NCI-H1105 (cell line): Measurements from ENCODE around the gene PKD2L1.

Experiments
- DNase-seq: peaks from one replicate; lab custom pipeline; 2025; lab: John Stamatoyannopoulos, UW

PKD2L1 gene

DNA sequence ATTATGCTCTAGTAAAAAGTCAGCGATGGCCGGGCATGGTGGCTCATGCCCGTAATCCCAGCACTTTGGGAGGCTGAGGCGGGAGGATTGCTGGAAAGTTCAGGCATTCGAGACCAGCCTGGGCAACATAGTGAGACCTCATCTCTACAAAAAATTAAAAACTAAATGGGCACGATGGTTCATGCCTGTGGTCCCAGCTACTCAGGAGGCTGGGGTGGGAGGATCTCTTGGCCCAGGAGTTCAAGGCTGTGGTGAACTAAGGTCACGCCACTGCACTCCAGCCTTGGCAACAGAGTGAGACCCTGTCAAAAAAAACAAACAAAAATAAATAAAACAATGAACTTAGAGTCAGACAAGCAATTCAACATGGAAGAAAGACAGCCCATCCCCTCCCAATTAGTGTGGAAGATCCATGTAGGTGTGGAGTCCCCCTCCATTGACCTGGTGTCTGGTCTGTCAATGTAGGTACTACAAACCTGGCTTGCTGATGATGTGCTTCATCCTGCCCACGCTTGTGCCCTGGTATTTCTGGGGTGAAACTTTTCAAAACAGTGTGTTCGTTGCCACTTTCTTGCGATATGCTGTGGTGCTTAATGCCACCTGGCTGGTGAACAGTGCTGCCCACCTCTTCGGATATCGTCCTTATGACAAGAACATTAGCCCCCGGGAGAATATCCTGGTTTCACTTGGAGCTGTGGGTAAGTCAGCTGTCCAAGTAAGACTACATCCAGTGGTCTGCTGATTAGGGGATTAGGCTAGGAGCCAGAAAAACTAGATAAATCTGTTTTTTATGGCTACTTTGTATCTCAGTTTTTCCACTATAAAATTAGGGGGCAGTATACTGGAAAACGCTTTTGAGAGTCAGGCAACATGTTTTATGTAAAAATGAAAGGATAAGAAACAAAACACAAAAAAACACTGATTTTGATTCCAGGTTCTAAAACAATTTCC lies 26.3 kb upstream of the PKD2L1 start:
- DNase-seq, result no peak

DNA sequence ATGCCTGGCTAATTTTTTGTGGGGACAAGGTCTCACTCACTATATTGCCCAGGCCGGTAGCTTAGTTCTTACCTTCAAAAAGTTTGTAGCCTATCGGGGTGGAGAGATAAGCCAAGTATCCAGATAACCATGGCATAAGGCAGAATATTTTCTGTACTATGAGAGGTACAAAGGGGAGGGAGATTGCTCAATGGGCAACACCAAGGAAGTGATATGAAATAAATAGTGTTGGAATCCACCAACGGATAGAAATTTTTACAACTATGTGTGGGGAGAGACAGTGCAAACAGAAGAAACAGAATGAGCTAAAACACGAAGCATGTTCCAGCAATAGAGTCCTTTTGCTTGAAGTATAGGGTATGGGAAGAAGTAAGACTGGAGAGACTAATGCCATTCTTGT lies 25.1 kb upstream of the PKD2L1 start:
- DNase-seq, result no peak

DNA sequence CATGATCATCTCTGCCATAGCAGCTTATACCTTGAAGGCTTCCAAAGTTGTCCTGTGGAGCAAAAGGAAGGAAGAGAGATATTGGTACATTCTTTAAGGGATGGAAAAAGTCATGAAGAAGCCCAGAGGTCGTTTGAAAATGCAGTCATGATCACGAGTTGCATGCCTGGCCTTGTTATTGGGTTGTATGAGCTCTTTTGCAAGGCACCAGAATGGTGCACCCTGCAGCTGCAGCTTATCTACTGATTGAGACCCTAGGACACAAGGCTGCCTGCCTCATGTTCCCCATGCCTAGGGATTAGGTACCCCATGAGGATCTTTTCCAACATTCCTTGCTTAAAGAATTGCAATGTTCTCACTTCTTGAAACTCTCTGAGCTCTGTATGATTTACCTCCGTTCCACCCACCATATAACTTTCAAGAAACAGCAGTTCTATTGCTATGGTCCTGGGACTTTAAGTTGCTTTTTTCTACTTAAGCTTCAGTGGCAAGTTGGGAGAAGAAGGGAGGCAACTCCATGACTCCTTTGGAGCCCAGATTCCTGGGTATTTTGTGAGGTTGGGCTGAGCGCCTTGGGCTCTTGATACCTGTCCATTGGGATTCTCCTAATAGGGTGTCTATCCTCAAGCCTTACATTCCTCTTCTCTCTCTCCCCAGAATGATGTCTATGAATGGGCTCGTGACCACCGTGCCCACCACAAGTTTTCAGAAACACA lies 23.9 kb upstream of the PKD2L1 start:
- no peak for DNase-seq

DNA sequence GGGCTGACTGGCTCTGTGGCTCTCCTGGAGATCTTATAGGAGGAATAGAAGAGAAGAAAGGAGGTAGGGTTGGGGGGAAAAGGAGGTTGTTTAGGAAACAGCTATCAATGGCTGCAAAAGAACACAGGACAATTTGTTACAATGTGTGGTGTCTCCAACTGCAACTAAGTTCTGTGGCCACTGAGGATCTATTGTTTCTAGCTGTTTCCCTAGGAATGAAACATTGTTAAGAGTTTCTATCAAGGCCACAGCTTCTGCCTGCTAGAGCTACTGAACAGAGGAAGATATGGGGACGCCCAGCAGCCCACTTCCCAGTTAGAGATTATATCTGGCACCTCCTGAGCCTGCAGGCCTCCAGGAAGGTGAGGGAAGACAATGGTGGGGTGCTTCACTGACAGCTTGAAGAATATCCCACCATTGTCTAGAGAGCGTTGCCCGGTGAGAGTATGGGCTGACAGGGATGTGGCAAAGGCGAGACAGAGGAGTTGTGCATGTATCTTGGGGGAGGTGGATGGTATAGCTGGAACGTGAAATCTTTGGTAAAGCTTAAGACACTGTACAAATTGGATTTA lies 21.0 kb upstream of the PKD2L1 start:
- DNase-seq, result no peak

DNA sequence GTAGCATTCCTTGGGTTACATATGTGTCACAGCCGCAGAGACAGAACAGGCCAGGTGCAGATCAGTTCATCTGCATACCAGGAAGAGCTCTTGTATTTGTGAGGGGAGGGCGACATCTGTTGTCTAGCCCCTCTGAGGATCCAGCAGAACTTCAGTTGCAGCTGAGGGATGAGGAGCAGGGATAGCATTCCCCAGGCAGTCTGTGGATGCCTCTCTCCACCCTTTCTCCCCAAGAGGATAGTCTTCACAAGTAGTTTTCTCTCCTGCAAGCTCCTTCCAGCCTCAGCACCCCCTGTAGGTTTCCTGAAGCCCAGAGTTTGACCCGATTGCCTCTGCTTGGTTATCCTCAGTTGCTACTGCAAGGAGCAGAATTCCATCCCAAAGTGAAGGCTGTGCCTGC lies 19.6 kb upstream of the PKD2L1 start:
- DNase-seq, result no peak

DNA sequence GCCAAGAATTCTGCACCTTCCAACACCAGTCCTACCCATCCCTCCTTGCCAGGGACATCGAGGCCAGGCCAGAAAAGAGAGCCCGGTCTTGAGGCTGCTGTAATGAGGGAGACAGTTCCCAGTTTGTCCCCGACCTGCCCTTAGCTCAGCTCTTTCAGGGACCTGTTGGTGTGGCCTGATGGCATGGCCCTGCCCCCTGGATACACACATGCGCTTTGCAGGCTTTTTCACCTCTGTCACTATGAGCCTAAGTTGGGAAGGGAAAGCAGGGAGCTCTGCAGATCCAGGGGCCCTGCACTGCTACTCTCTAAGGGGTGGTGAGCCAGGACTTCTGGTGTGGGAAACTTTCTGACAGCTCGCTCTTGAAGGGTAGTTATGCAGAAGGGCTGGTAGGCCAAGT lies 19.1 kb upstream of the PKD2L1 start:
- DNase-seq, result no peak

DNA sequence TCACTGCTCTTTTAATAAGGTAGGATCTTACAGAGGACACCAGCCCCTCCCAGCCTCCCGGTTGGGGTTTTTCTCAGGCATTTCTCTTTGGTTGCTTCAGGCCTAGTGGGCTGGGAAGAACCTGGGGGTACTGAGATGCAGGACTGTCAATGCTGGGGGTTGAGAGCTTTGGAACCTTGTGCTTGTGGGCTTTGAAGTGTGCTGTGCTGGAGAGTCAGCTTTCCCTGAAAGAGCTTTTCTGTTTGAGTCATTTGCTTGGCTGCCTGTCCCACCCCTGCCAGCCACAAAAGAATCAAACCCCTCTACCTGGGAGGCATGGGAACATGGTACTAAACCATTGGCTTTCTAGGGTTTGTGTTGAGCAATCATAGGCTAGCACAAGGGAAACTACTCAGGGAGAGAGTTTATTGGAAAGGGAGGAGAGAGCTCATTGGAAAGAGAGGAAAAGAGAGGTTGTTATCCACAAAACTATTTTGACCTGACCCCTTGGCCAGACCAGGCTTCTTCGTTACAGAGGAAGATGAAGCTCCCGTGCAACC lies 18.4 kb upstream of the PKD2L1 start:
- no peak for DNase-seq

DNA sequence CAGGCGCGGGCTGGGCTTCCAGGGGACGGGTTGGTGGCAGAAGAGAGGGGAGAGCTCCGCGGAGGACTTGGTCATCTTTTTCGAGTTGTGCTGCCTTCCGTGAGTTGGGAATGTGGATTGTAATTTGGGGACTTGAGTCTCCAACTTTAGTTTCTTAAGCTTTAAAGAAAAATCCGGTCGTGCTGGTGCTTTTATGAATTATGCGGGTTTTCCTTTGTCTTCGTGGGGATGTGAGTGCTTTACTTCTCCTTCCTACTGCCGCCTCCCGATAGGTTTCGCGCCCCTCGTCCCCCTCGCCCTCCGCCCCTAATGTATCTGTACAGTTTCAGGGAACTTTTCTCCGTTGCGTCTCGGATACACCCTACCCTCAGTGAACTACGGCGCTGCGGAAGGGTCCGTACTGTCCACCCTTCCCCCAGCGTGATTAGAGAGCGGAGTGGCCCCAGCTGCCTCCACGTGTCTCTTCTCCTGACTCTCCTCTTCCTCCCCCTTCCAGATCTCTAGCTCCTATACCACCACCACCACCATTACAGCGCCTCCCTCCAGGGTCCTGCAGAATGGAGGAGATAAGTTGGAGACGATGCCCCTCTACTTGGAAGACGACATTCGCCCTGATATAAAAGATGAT lies 17.7 kb upstream of the PKD2L1 start:
- DNase-seq, result no peak

DNA sequence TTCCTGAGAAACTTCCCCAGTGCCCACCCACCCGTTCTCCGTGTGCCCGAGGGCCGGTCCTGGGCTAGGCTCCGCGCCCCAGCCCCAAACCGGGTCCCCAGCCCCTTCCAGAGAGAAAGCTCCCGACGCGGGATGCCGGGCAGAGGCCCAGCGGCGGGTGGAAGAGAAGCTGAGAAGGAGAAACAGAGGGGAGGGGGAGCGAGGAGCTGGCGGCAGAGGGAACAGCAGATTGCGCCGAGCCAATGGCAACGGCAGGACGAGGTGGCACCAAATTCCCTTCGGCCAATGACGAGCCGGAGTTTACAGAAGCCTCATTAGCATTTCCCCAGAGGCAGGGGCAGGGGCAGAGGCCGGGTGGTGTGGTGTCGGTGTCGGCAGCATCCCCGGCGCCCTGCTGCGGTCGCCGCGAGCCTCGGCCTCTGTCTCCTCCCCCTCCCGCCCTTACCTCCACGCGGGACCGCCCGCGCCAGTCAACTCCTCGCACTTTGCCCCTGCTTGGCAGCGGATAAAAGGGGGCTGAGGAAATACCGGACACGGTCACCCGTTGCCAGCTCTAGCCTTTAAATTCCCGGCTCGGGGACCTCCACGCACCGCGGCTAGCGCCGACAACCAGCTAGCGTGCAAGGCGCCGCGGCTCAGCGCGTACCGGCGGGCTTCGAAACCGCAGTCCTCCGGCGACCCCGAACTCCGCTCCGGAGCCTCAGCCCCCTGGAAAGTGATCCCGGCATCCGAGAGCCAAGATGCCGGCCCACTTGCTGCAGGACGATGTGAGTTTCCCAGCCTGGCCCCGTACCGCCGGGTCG lies 16.9 kb upstream of the PKD2L1 start, which contains the start of gene SCD:
Gene SCD (plus strand): TSS at position 469 of the 803 bp plus-strand sequence. CDS start 272 bp downstream, at position 741.
- DNase-seq, result peak; percentile 84

DNA sequence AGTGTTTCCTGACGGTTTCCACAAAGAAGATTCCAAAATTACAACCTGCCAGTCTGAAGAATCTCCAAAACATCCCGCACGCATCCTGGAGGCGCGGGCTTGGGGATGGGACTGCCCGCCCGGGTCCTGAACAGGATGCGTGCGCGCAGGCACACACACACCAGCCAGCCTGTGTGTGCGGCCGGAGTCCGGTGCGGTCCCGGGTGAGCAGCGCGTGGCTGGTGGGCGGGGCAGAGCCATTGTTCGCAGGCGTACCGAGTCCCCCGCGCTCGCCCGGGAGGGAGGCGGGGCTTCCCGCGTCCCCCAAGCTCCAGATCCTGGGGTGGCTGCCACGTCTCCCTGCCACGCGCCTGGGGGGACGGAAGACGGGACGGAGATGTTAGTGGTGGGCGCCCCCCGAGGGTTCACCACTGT lies 16.3 kb upstream of the PKD2L1 start:
- peak; percentile 33 for DNase-seq

DNA sequence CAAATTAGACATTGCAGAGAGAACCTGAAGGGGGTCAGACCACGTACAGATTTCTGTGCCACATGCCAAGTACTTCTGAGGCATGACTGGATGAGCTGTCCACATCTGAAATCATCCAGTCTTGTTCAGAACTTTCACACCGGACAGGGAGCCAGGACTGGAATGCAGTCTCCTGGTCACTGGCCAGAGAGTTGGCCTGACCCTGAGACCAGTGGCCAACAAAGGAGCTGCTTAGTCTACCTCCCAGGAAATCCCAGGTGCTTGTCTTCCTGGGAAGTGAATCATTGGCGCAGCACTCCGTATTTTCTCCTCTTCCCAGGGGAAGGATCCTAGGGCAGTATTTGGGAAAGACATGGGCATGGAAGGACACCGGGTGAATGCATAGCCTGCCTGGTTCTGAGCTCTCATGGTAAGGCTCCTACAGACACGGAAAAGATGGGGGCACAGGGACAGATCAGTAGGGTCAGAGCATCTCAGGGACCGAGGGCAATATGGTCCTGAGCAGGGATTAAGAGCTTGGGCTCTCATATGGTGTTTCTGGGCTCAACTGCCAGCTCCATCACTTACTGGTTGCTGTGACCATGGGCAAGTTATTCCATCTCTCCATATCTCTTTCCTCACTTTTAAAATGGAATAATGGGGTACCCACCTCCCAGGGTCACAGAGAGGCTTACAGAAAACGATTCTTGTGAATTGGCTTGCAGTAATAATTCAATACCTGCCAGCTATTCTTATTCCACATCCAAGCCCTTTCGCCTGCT lies 15.7 kb upstream of the PKD2L1 start:
- no peak for DNase-seq

DNA sequence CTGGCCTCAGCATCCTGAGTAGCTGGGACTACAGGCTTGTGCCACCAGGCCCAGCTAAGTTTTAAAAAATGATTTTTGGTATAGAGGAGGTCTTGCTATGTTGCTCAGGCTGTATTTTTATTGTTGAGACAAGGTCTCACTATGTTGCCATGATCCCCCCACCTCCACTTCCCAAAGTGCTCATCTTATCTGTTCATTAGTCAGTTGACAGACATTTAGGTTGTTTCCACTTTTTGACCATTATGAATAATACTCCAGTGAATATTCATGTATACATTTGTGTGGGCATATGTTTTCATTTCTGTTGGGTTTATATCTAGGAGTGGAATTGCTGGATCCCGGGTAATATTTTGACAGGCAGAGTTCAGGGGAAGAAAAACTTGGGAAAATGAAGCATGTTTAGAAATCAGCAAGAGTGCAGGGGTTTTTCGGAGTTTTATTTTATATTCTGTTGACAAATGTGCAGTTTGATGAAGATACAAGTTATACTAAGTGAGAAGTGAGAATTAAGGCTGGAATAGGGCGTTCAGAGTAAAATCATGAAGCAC lies 14.3 kb upstream of the PKD2L1 start:
- no peak for DNase-seq

DNA sequence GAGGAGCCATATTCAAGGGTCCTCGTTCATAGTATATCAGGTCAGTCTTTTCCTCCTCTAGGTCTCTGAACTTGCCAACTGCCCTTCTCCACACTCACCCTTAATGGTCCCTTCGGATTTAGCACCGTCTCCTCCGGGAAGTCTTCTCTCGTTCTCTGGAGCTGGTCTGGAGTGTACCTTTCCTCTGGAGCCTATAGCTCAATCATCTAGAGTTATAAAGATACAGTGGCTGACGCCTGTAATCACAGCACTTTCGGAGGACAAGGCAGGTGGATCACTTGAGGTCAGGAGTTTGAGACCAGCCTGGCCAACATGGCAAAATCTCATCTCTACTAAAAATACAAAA lies 12.6 kb upstream of the PKD2L1 start:
- no peak for DNase-seq

DNA sequence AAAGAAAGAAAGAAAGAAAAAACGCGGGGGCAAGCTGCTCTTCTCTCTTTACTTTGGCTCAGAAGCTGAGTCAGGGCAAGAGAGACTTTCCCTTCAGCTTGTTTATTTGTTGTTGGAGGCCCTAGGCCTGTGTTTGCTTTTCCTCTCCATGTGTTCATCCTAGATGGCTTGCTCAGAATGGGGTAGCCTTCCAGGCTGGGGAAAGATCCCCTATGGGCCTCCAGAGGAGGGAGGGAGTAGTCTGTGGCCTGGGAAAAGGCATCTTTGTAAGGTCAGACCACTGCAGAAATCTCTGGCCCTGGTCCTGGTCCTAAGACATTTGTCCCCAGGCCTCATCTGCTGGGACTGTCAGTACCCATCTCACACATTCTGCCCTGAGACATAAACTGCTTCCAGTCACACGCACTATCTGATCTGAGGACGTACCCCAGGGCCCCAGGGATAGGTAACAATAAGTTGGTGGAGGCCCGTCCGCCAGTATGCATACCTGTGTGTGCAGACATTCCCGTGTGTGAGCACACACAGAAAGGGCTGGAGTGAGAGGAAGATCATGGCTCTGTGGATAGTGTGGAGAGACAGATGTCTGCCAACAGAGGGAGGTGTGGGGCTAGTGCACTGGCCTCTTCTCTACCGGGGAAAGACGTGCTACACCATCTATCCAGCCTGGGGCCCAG lies 12.1 kb upstream of the PKD2L1 start:
- peak; percentile 25 for DNase-seq

DNA sequence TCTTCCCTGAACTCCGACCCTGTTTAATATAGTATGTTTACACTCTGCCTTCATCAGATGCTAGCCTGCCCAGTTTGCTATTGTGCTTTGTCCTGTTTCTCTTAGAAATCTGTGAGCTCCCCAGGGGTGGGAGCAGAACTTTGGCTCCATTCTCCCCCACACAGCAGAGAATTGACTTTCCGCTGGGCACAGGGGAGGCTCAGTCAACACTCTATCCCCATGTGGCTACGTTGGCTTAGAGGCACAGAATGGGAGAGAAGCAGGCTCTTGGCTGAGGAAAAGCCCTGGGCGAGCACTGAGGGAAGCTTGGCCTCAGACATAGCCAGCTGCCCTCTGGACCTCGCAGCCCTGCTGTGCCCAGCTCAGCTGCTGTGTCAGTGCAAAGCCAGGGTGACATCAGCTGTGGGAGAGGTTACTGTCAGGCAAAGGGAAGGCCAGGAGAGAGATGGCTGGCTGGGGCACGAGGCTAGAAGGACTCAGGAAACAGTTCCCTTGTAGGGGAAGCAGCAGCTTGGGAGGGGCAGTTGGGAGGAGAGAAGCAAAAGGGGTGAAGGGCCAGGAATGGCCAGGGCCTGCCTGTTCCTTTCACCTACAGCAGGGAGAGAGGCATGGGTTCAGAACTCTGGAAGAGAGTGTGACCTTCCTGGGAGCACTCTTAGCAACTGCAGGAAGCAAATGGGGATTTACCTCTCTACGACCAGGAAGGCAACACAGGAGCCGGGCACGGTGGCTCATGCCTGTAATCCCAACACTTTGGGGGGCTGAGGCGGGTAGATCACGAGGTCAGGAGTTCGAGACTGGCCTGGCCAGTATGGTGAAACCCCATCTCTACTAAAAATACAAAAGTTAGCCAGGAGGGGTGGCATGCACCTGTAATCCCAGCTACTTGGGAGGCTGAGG lies 11.2 kb upstream of the PKD2L1 start:
- DNase-seq, result no peak

DNA sequence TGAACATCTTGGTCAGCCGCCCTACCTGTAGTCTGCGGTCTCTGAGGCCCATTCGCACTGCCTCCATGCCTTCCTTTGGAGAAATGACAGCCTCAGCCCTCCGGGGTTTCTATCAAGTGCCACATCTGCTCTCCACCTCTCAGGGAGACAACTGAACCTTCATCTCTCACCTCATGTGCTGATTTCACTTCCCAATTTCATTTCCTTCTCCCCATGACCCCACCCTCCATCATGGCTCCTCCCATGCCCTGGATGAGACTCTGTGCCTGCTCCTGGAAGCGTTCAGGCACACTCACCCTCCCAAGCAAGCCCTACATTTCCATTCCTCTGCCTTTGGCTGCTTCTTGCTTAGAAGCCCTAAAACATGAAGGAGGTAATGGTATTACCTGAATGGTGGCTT lies 9.2 kb upstream of the PKD2L1 start:
- no peak for DNase-seq

DNA sequence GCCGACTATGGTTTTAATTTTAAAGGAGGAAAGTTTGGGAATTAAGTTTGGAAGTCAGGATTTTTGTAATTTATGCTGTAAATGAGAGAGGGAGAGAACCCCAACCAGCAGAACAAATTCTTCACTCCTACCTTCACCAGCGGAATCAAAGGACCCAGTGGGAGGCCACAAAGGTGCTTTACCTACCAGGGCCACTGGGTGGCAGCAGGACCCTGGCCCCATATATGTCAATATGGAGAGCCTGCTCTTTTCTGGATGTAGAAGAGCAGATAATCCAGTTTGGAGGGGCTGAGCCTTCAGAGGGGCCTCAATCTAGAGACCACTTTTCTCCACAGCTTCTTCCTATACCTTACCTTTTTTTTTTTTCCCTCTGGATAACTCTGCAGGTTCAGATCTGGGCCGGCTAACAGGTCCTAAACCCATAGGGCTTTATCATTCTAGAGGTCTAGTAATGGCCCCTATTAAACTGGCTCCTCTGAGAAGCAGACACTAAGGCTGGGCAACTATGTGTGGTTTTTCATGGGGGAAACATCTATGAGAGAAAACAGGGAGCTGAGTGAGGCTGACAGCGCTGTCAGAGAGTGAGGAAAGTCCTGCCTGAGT lies 8.5 kb upstream of the PKD2L1 start:
- no peak for DNase-seq

DNA sequence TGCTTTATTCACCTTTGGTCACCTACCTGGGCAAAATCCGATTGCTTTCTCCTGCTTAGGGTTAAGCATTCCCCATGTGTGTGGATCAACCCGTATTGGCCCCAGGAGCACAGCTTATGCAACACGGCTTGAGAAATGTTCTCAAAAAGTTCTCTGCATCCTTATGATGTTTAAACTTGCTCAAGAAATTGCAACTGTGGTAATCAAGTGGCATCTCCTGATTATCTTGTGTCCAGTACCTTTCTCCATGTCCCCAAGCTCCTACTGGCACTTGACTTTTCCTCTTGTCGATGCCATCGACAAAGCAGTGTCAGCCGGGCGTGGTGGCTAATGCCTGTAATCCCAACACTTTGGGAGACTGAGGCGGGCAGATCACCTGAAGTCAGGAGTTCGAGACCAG lies 4.7 kb upstream of the PKD2L1 start:
- DNase-seq, result no peak
